Measurements from ENCODE around the gene CEP128. TPM values are rescaled to one million over a fixed set of nuclear protein-coding genes. Genes with fewer than 3 reads are reported as not detected.

The CEP128 gene
- total RNA-seq, 1 donor: 8.2 TPM

- no peak for DNase-seq (ENCODE audit: low read depth)
These were observed 494.1 kb downstream of the CEP128 start for GRCh38 chr14:80447392-80447791.

More at GRCh38 chr14:80447392-80447791, 494.1 kb downstream of the CEP128 start:
- no peak overlapping the region for H3K4me3 ChIP-seq (ENCODE audit: low read depth, low read length)
- no peak for TF ChIP-seq CTCF (IDR thresholded peaks at IDR 0.05; ENCODE audit: insufficient read depth, low read depth, low read length)

Small RNA genes within 50 kb of the gene (small RNA-seq; reads per million reads assigned to genes)
- not detected for gene AC022404.1

Other genes with a start within 250 kb of the CEP128 start
- gene TSHR, start 13.9 kb upstream of the CEP128 start, total RNA-seq: not detected in 2 replicates

Data from fibroblast of villous mesenchyme (primary cell).